K562 (cell line): ENCODE results near the gene KIF19. TPM values are rescaled to one million over a fixed set of nuclear protein-coding genes. Genes with fewer than 3 reads are reported as not detected.
A peak's percentile ranks its signal among the peaks of the same experiment; 100 is the strongest.

ENCODE experiments used
- CBFA2T2 ChIP-seq: fragments of 450-650 bp; conservative IDR thresholded peaks from 2 replicates; pipeline ENCODE4 v1.6.1; 2017; ENCODE audit warnings: mild to moderate bottlenecking
- CCNT2 ChIP-seq: IDR thresholded peaks from 2 replicates; pipeline ENCODE4 v1.6.1; 2011; ENCODE audit warnings: borderline replicate concordance, low read depth, mild to moderate bottlenecking, moderate library complexity, mixed read lengths, low read length; ENCODE audit not compliant: insufficient read length; ENCODE audit errors: extremely low read depth
- CUX1 ChIP-seq: fragments of 200-800 bp; sonication (Bioruptor generic); IDR thresholded peaks from 2 replicates; pipeline ENCODE4 v1.6.1; 2016; ENCODE audit warnings: missing genetic modification characterization, missing compliant biosample characterization
- DACH1 ChIP-seq: fragments of 450-650 bp; IDR thresholded peaks from 2 replicates; pipeline ENCODE4 v1.6.1; 2018; ENCODE audit not compliant: partially characterized antibody
- FOSL1 ChIP-seq: fragments of 200-800 bp; sonication (Bioruptor generic); conservative IDR thresholded peaks from 2 replicates; pipeline ENCODE4 v1.6.1; 2016; ENCODE audit warnings: missing genetic modification characterization, missing compliant biosample characterization
- FOXK2 ChIP-seq, 2 experiments: fragments of 450-650 bp; IDR thresholded peaks in 1 of 2; conservative IDR thresholded peaks in 1 of 2; 2 replicates each; pipeline ENCODE4 v1.6.1; 2016; ENCODE audit warnings: low read depth in 2 of 2, mild to moderate bottlenecking in 1 of 2
- HDAC2 ChIP-seq: fragments of 450-650 bp; IDR thresholded peaks from 2 replicates; pipeline ENCODE4 v1.6.1; 2016; ENCODE audit warnings: mild to moderate bottlenecking
- HNRNPLL ChIP-seq: fragments of 200-400 bp; formaldehyde crosslinking; IDR thresholded peaks from 2 replicates; pipeline ENCODE4 v1.6.1; 2017; ENCODE audit warnings: low read length, low read depth, mild to moderate bottlenecking; ENCODE audit not compliant: poor library complexity, severe bottlenecking
- HOMEZ ChIP-seq: fragments of 250-450 bp; sonication (Bioruptor Pico); IDR thresholded peaks from 2 replicates; pipeline ENCODE4 v1.4.0; 2020; ENCODE audit warnings: mild to moderate bottlenecking, moderate library complexity
- SRSF3 ChIP-seq: fragments of 200-400 bp; formaldehyde crosslinking; IDR thresholded peaks from 2 replicates; pipeline ENCODE4 v1.6.1; 2016; ENCODE audit warnings: mild to moderate bottlenecking, low read length, moderate library complexity; ENCODE audit not compliant: insufficient read depth
- TOE1 ChIP-seq, 2 experiments: fragments of 450-650 bp in 1 of 2; sonication (generic) in 1 of 2; formaldehyde crosslinking in 1 of 2; IDR thresholded peaks; 2 replicates each; pipeline versions ENCODE4 v1.7.1 to v1.8.0; 2016 to 2022; ENCODE audit warnings: borderline replicate concordance in 2 of 2, mild to moderate bottlenecking in 2 of 2, antibody characterized with exemption in 1 of 2, inconsistent platforms in 1 of 2, low read depth in 1 of 2, missing genetic modification reagents in 1 of 2, moderate library complexity in 1 of 2
- USF1 ChIP-seq: sonication (generic); formaldehyde crosslinking; IDR thresholded peaks from 2 replicates; pipeline ENCODE4 v1.9.0; 2022; ENCODE audit warnings: mild to moderate bottlenecking, missing genetic modification reagents
- VEZF1 ChIP-seq: fragments of 200-800 bp; sonication (Bioruptor generic); IDR thresholded peaks from 2 replicates; pipeline ENCODE4 v1.6.1; 2017; ENCODE audit warnings: missing genetic modification characterization, missing compliant biosample characterization
- ZFX ChIP-seq: sonication (generic); formaldehyde crosslinking; IDR thresholded peaks from 2 replicates; pipeline ENCODE4 v1.8.0; 2022; ENCODE audit warnings: mild to moderate bottlenecking, missing genetic modification reagents, moderate library complexity
- ZKSCAN1 ChIP-seq: fragments of 150-350 bp; IDR thresholded peaks from 2 replicates; pipeline ENCODE4 v1.6.1; 2016; ENCODE audit warnings: low read depth, low read length
- ZNF197 ChIP-seq: fragments of 200-800 bp; sonication (Bioruptor generic); IDR thresholded peaks from 2 replicates; pipeline ENCODE4 v1.6.1; 2016; ENCODE audit warnings: low read depth, missing genetic modification characterization, missing compliant biosample characterization
- ZNF79 ChIP-seq: fragments of 250-450 bp; sonication (Bioruptor Pico); IDR thresholded peaks from 2 replicates; pipeline ENCODE4 v1.4.0; 2020; ENCODE audit warnings: low read depth, mild to moderate bottlenecking, moderate library complexity
- polyA plus RNA-seq, 8 experiments: library from polyadenylated mRNA; depleted of rRNA in 4 of 8; stranded (reverse) in 5 of 8; unstranded in 3 of 8; fragments of >200 nt; fragmentation: Nextera tagmentation in 2 of 8; fragmentation: Illumina TruSeq in 1 of 8; extraction: Ambion mirVana in 2 of 8; extraction: Trizol in 1 of 8; gene quantifications; 2 replicates each; pipeline versions ENCODE4 v1.2.1 to v1.2.3, GENCODE V29; 2011 to 2014; ENCODE audit warnings: inconsistent platforms in 1 of 8, missing spikeins in 1 of 8
- total RNA-seq, 7 experiments: library from RNA; depleted of rRNA in 6 of 7; stranded (reverse); fragments of >200 nt in 6 of 7; fragmentation: Illumina TruSeq in 2 of 7; extraction: Trizol in 2 of 7; gene quantifications; 2 replicates each; pipeline versions ENCODE4 v1.2.1 to v1.2.3, GENCODE V29; 2011 to 2021; ENCODE audit warnings: low replicate concordance in 1 of 7

Gene KIF19
- total and polyA plus RNA-seq, 9 of the 15 experiments (the other 6 are each of a cell fraction or from before 2014, with no cell fraction given), result 0.10 TPM; not detected in 8

GRCh38 chr17:74282587-74283370, 43.2 kb upstream of the KIF19 start (continued):
- TF ChIP-seq CCNT2 (peak; percentile 47), HOMEZ (CRISPR knock-in tag) (no peak), USF1 (CRISPR knock-in tag) (peak; percentile 70), HNRNPLL (no peak), HDAC2 (peak; percentile 83), FOXK2 (conservative IDR thresholded peaks at IDR 0.05 in 1 of 2, IDR thresholded peaks at IDR 0.05 in 1 of 2; ENCODE audit: low read depth in 2 of 2) (peak in 1 of 2 experiments; percentile 41; a peak in 1 of 4 replicates), FOSL1 (tag) (peak; percentile 100), ZNF79 (CRISPR knock-in tag) (no peak), DACH1 (peak; percentile 61), VEZF1 (peak; percentile 68), SRSF3 (no peak), ZFX (CRISPR knock-in tag) (peak; percentile 36; the same call in 1 of the 2 replicates), ZKSCAN1 (no peak), ZNF197 (peak; percentile 57; the same call in 1 of the 2 replicates), CBFA2T2 (peak; percentile 76), TOE1 (IDR thresholded peaks at IDR 0.05; ENCODE audit: borderline replicate concordance) (peak; percentile 76; the same call in 1 of the 2 replicates), TOE1 (CRISPR knock-in tag; IDR thresholded peaks at IDR 0.05; ENCODE audit: borderline replicate concordance, low read depth) (no peak), CUX1 (0 out of 2 replicates have a peak, but pooled peaks have one; percentile 13)
